Stimulated activated CD8-positive, alpha-beta memory T cell treated with anti-CD3 and anti-CD28 coated beads, Interleukin-7, amount 100 ng/mL, for 48 hours (primary cell): Measurements from ENCODE around the gene RNF220.

ENCODE experiments used
- DNase-seq, 2 donors: peaks; one replicate each; pipeline ENCODE4 v3.0.0-alpha.2; 2020; ENCODE audit warnings: low read depth in 1 of 2; ENCODE audit errors: extremely low read depth in 1 of 2

The RNF220 gene

DNA sequence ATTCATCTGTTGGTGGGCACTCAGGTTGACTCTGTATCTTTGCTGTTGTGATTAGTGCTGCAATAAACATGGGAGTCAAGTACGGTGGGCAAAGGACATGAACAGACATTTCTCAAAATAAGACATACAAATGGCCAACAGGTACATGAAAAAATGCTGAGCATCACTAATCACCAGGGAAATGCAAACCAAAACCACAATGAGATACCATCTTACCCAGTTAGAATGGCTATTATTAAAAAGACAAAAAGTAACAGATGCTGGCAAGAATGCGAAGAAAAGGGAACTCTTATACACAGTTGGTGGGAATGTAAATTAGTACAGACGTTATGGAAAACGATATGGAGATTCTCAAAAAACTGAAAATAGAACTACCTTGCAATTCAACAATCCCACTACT, 170.3 kb downstream of the RNF220 start:
- DNase-seq = no peak

DNA sequence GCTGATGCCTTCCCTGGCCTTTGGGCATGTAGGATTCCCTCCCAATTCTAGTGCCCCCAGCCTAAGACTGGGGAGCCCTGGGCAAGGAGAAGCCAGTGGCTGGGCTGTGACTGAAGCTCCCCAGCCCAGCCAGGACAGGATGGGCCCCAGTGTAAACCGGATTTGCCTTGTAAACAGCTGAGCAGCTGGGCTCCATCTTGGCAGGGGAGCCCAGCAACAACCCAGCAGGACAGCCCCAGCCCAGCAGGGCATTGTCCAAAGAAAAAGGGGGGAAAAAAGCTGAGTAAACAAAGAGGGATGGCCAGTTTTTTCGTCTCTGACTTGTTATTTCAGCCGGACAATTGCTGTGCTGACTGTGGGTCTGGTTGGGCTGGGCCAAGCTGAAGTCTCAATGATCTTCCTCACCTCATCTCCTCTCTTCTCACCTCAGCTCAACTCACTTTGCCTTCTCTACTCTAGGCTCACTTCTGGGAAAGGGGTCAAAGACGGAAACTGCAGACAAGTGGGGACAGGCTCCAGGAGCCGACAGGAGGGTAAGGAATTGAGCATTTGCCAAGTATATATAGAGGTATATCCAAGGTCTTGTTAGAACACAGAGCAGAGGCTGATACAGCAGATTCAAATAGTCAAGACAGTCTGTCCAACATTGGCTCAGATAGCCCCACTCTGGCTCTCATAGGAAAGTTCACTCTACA, 171.5 kb downstream of the RNF220 start:
- DNase-seq = no peak

DNA sequence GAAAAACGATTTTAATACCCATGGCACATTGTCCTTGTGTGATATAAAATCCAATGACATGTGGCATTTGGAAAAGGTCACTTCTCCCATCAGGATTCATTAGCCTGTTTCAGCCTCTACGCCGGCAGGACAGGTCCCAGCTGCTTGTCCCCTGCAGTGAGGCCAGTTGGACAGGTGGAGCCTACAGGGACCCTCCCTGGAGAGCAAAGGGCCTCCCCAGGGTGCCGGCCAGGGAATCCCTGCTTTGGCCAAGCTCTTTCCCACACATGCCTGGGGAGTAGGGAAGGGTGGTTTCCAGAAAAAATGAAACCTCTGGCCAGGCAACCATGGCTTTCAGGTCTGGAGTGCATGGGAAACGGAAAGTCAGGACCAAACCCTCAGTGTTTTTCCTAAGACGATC, 176.2 kb downstream of the RNF220 start:
- DNase-seq = no peak

DNA sequence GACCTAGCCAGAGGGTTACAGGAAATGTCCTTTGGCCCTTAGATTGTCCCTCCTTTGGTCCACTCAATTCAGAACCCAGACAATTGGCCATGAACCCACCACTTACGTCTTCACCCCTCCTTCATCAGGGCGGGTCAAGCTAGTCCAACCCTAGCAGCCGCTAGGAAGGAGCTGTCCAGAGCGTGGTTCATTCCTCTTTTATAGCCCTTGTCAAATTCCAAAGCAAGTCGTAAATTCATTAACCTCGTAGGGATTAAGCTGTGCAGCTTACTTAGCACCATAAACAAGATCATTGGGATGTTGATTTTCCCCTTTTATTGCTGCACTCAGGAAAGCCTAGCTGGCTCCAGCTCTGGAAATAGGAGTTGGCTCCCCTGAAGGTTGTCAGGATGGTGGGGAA, 179.1 kb downstream of the RNF220 start:
- DNase-seq = no peak

DNA sequence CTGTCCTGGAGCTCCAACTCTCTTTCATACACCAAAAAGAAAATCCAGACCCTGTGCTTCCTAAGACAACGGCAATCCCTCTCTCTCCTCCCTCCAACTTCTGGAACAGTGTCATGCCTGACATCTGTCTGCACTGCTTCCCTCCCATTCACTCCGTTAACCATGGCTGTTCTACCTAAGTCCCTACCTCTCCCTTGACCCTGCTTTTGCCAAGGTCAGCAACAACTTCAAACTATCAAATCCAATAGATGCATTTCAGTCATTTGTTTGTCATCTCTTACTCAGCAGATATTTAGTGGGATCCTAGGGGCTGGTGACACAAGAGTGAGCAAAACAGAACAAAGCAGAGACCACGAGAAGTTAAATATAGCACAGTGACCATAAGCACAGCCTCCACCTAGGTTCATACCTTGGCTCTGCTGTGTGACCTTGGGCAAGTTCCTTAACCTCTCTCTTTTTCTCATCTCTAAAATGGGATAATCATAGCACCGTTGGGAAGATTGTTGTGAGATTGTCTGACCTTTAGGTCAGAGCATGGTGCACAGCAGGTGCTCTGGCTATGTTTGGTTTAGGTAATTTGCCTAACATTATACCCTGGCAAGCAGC, 180.4 kb downstream of the RNF220 start:
- DNase-seq = no peak

DNA sequence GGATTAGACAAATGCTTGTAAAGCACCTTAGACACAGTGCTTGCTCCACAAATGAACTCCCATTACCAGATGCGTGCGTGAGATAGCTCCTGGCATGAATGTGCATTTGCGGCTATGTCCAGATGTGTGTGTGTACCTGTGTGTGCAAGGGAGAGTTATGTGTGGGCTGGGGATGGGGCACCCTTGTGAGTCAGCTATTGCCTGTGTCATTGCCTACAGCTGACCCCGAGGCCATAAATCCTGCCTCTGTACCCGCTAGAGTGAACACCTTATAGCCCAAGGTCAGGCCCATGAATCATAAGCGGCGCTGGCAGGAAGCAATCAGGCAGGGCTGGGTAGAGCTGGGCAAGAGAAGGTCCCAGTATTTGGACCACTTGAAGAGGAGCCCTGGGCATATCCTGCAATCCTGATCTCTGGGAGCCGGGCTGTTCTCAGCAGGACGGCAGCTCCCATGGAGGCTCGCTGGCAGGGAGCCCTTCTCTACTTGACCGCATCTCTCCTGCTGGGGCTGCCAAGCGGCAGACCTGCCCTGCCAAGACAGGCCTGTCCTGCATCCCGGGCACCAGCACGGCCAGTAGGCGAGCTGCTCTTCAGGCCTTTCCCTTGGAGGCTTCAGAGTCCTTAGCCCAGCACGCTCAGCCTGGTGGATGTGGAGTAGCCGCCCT, 182.9 kb downstream of the RNF220 start:
- no peak for DNase-seq

DNA sequence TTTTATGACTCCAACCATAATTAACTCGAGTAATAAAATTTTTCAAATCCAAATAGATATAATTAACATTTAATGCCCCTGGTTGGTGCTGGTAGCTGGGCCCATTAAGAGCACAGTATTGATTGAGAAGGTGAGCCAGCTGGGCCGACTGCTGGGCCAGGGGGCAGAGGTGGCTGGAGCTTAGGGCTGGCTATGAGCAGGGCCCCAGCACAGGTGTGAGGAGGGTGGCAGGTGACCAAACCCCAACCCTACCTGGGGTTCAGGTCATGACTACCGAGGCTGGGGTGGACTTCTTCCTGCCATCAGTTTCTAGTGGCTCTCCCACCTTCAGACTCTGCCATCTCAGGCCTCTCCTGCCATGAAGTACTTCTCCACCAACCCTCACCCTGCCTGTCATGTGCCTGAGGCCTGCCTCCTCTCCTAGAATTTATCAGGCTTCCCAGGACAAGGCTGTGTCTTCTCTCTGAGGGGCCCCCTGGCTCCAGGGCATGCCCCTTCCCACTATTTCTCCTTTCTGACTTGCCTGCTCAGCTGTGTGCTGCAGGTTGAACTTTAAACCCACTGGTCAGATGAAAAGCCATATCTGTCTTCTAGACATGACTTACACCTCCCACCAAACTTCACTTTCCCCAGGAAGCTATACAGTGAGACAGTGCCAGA, 183.6 kb downstream of the RNF220 start:
- DNase-seq = no peak

DNA sequence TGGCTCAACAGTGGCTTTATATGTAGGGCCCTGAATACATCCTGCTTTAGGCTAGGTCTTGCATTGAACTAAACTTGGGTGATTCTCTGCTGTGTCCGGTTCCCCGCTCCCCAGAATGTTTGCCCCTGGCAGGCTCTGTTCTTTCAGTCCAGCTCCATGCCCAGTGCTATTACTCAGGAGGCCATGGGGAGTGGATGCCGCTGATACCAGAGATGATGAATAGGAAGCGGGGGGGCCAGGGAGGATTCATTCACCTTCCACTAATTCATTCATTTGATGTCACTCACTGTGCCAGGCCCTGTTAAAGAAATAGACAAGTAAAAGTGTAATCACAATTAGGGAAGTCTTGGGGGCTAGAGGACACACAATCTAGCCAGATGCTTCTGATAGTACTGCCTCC, 185.4 kb downstream of the RNF220 start:
- DNase-seq = no peak

DNA sequence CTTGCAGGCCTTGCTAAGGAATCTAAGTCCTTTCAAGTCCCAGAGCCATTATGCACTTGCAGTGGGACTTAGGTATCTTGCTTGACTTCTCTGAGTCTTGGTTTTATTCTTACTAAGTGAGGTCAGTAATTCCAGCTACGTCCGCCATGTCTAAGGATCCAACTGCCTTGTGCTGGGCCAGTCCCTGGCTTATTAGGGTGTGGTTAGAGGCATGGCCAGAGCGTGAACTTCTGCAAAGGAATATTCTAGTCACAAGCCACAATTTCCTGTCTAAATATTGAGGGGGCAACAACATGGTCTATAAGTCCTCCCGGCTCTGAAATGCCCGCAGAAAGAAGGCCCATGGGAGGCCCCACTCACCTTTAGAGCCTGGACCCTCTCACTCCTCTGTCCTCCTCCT, 186.3 kb downstream of the RNF220 start:
- DNase-seq = no peak

DNA sequence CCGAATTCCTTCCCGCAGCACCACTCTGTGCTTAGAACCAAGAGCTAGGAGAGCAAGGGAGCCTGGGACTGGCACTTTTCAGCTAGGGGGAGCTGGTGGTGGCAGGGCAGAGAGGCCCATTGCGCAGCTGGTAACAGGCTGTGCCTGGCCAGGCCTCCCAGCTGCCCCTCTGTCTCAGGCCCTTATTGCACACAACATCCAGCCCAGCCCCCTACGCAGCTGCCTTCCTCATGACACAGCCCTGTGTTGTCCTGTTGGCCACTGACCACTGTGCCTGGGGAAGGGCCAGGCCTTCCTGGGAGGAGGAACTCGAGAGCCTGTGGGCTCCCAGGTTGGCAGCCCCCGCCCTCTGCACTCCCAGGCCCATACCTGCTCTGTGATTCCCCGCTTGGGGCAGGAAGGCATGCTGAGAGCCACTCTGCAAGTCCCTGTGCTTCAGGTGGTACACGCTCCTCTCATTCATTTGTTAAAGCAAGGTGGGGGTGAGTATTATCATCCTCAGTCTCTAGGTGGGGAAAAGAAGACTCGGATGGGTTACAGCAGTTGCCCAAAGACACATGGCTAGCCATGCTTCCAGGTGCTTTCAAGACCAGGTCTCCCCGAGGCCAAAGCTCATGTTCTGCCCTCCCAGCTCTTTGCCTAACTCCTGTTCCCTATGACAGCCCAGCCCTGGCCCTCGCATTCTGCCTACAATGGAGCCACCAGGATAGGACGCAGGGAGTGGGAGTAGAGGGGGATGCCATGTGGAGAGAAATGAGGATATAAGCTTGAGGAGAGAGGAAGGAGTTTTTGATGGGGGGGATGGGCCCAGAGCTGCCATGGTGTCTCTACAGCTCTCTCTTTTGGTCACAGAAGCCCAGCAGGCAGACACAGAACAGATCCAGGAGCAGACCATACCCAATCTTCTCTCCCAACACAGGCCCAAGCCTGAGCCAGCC, 187.4 kb downstream of the RNF220 start:
- DNase-seq = no peak

DNA sequence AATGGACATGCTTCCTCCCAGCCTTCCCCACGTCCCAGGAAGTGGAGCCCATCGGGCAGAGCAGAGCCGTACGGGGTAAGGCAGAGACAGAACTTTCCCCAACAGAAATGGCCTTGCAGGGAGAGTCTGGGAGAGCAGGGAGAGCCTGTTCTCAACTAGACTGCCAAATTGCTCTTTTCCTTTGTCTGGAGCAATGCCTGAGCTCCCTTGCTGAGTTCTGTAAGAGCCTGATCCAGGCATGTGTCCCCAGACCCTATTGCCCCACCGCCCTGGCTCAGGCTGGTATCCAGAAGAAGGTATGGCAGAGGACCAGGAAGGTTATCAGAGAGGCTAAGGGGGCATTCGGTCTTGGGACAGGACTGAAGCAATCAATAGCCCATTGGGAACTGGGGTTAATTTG, 189.3 kb downstream of the RNF220 start:
- DNase-seq = no peak

DNA sequence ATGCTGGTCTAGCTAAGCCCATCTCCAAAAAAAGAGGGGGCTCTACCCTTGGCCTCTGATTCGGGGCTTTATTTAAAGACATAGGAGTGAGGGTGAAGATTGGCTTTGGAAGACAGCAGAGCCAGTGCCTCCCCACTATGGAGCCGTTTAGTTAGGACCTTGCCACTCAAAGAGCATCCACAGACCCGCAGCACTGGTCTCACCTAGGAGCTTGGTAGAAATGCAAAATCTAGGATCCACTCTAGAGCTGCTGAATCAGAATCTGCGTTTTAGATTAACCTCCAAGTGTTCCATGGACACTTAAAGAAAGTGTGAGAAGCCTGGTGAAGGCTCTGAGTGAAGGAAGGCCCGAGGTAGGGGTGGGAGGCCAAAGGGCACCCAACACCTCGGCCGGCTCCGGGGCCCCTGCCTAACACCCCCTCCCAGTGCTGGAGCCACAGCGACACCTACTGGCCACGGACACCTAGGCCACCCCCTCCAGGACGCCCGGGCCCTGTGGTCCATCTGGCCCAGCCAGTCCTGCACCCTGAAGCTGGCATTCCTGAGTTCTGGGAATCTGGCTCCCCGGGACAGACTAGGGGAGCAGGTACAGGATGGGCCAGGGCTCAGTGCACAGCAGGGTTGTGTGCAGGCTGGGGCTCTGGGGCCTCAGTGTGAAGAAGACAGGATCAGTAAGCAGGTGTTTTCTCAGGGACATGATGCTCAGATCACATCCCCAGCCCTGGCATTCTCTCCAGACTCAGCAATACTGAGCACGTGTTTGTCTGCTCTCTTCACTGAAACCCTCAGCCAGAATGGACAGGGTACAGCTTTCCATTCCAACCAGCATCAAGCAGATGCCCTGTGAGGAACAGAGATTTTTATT, 190.0 kb downstream of the RNF220 start:
- DNase-seq = peak; percentile 43 to 59

DNA sequence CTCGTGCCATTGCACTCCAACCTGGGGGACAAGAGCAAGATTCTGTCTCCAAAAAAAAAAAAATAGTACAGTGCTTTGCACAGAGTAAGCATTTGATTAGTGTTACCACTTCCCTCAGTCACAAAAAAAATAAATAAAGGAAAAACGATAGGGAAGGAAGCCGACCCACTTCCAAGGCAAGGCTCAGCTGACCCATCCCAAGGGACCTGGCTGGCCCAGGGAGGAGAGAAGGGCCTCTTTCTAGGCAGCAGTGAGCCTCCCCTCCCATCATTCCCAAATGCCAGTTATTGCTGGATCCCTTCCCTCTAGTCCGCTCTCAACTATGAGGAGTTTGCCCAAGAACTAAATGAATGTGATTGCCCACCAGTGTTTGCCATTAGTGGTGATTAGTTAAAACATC, 191.5 kb downstream of the RNF220 start:
- DNase-seq = no peak

DNA sequence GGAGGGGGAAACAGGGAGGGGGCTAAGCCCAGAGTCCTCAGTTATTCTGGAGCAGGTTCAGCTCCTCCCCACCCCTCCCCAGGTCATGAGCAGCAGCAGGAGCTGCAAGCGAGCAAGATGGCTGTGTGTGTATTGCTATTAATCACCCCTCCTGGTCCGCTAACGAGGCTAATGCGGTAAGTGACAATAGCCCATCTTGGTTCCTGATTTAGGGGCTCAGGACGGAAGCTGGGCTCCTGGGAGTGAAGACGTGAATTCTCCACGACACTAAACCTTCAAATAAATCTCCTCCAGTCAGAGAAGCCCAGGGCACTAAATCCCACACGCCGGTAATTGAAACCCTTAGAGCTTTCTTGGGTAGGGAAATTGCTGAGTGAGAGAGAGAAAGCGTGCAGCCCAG, 193.1 kb downstream of the RNF220 start:
- no peak for DNase-seq

DNA sequence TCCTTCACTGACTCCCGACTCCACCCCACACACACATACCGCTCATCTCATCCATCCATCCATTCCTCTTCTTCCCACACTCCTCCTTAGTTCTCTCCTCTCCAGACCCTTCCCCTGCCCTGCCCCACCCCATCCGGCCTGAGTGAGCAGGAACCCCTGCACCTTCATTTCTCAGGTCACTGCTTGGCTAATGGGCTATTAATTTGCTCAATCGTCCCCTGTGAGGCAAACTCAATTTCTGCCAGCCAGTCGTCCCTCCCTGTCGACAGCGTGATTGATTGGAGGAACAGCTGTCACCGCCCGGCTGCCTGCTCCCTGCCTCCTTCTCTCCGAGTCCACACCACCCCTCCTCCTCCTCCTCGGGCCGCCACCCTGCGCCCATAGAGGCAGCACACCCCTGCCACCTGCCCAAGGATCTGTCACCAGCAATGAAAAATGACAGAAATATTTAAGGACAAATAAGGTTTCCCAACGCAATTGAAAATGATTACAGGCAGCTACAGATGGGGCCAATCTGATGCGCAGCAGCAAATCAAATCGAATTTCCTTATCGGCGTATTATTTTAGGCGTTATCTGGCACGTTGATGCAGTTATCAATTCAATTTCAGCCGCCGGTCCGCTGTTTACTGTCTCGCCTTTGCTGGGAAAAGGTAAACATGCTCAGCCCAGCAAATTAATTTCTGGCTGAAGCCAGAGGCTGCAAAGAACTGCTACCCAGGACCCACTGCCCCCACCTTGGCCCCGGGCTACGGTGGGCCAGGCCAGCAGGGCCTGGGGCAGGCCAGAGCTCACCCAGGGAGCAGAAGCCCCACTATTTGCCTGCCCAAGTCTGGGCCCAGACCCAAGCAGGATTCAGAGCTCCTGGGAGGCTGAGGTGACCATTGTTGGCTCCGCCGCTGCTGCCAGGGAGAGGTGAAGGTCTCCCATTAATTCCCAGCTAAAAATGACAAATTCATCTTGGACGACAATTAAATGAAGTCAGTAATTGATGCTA, 197.9 kb downstream of the RNF220 start:
- no peak for DNase-seq

DNA sequence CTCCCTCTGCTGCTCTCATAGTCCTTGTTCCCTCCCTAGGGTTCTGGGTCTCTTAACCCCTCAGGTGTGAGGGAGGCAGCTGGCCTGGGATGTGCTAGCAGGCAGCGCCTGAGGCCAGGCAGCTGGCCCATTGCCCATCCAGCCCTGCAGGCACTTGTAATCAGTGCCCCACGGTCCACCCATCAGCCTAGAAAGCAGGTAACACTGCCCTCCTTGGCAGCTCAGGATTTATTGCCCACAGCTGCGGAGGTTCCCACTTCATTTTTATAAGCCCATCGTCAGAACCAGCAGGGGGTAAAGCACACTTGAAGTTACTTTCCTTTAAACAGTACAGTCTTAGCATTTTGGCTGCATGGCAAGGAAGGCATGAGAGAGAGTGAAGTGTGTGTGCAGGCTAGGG, 198.7 kb downstream of the RNF220 start:
- no peak for DNase-seq

DNA sequence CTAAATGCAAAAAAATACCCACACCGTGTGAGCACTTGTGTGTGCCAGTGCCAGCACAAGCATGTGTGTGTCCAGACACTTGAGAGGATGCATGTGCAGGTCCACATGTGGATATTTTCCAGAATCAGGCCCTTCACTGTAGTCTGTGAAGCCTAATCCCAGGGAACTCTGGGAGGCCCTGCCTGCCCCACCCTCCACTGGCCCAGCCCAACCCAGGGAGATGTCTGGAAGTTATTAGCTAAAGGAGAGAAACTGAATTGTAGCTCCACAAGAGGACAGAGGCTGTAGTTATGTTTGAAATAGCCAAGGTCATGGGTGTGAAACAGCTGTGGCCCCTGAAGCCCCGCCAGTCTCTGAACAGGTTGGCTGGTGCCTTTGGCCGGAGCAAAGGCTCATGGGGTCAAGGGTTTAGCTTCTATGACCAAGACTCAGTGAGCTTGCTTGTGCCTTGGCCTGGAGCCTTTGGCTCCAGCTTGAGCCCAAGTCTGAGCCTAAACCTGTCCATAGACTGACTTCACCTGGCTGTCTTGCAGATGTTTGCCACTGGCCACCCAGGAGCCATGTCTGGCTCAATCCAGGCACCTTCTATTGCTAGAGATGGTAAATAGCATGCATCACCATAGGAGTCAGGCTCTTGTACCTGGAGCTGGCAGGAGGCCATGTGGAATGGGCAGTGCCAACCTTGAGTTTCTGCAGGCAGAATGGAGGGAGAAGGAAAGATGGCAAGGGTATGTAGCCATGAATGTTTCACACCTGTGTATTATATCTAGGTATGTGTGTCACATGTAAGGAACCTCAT, 199.3 kb downstream of the RNF220 start:
- DNase-seq = no peak
